Memory B cell (primary cell): ENCODE results near the gene GPATCH8.
"Not testable (repeated sequence)": the region's sequence is repeated elsewhere in the genome, so short reads cannot be mapped to it uniquely, and the experiment has no call there.

Experiments used
- ATAC-seq: fragments of 150-1000 bp; cut with Tn5 transposase; 2 replicates; pipeline ENCODE4 v1.10.0; 2021; ENCODE audit warnings: low read depth, mild to moderate bottlenecking, moderate library complexity
- DNase-seq, 2 donors: peaks; one replicate each; pipeline ENCODE4 v3.0.0; 2022; ENCODE audit warnings: low spot score in 2 of 2
- H3K27ac Mint-ChIP-seq: one replicate; pipeline ENCODE4 v1.8.0; 2022; ENCODE audit warnings: mild to moderate bottlenecking, moderate library complexity, mixed read lengths
- H3K27me3 Mint-ChIP-seq: one replicate; pipeline ENCODE4 v1.8.0; 2022; ENCODE audit warnings: mixed read lengths
- H3K36me3 Mint-ChIP-seq: one replicate; pipeline ENCODE4 v1.8.0; 2022; ENCODE audit warnings: mild to moderate bottlenecking, mixed read lengths
- H3K4me1 Mint-ChIP-seq: one replicate; pipeline ENCODE4 v1.8.0; 2022; ENCODE audit warnings: mixed read lengths
- H3K4me3 Mint-ChIP-seq: one replicate; pipeline ENCODE4 v1.8.0; 2022; ENCODE audit warnings: mild to moderate bottlenecking, moderate library complexity, mixed read lengths
- H3K9me3 Mint-ChIP-seq: one replicate; pipeline ENCODE4 v1.8.0; 2022; ENCODE audit warnings: mixed read lengths

Gene GPATCH8

GRCh38 chr17:44375196-44376017, 127.8 kb downstream of the GPATCH8 start:
- DNase-seq (no peak), ATAC-seq (no peak)
- Mint-ChIP-seq H3K9me3 (no peaks in the 10 kb centered on the region), H3K27ac (no peak overlapping the region), H3K27me3 (peaks cover 32% of the 10 kb centered on the region), H3K4me3 (no peak overlapping the region), H3K4me1 (peaks cover 3% of the 10 kb centered on the region), H3K36me3 (no peaks in the 10 kb centered on the region)

- H3K27ac Mint-ChIP-seq = no peak overlapping the region
- DNase-seq = no peak
- peaks cover 5% of the 10 kb centered on the region for H3K4me1 Mint-ChIP-seq
- no peaks in the 10 kb centered on the region for H3K36me3 Mint-ChIP-seq
- H3K9me3 Mint-ChIP-seq = no peaks in the 10 kb centered on the region
- H3K27me3 Mint-ChIP-seq = peaks cover 34% of the 10 kb centered on the region
- ATAC-seq = no peak
- H3K4me3 Mint-ChIP-seq = no peak overlapping the region
These were observed 128.7 kb downstream of the GPATCH8 start for GRCh38 chr17:44374306-44375195.

- Mint-ChIP-seq H3K27me3 (peaks cover 38% of the 10 kb centered on the region), H3K27ac (no peak overlapping the region), H3K4me3 (no peak overlapping the region), H3K9me3 (no peaks in the 10 kb centered on the region), H3K4me1 (peaks cover 5% of the 10 kb centered on the region), H3K36me3 (no peaks in the 10 kb centered on the region)
- ATAC-seq (no peak), DNase-seq (no peak)
These were observed 131.2 kb downstream of the GPATCH8 start for GRCh38 chr17:44372036-44372435.

- H3K36me3 Mint-ChIP-seq, ATAC-seq, H3K4me1 Mint-ChIP-seq, H3K27ac Mint-ChIP-seq, H3K9me3 Mint-ChIP-seq, DNase-seq: not testable (repeated sequence)
- peaks cover 30% of the 10 kb centered on the region for H3K27me3 Mint-ChIP-seq
- H3K4me3 Mint-ChIP-seq = peak overlapping the region; percentile 11
These were observed 133.7 kb downstream of the GPATCH8 start for GRCh38 chr17:44369414-44370023.

- ATAC-seq, H3K27ac Mint-ChIP-seq, H3K36me3 Mint-ChIP-seq, H3K4me3 Mint-ChIP-seq, DNase-seq, H3K4me1 Mint-ChIP-seq, H3K9me3 Mint-ChIP-seq: not testable (repeated sequence)
- peaks cover 26% of the 10 kb centered on the region for H3K27me3 Mint-ChIP-seq
These were observed 134.6 kb downstream of the GPATCH8 start for GRCh38 chr17:44368391-44369243.

GRCh38 chr17:44367231-44367979, 135.8 kb downstream of the GPATCH8 start:
- Mint-ChIP-seq H3K4me3 (no peak overlapping the region), H3K27ac (no peak overlapping the region), H3K36me3 (no peaks in the 10 kb centered on the region), H3K27me3 (peaks cover 23% of the 10 kb centered on the region), H3K9me3 (no peaks in the 10 kb centered on the region), H3K4me1 (peaks cover 2% of the 10 kb centered on the region)
- ATAC-seq = no peak
- DNase-seq = no peak

- not testable (repeated sequence) for H3K27ac Mint-ChIP-seq, ATAC-seq, DNase-seq, H3K9me3 Mint-ChIP-seq, H3K4me1 Mint-ChIP-seq, H3K36me3 Mint-ChIP-seq
- Mint-ChIP-seq H3K4me3 (peak overlapping the region; percentile 44), H3K27me3 (peaks cover 19% of the 10 kb centered on the region)
These were observed 138.2 kb downstream of the GPATCH8 start for GRCh38 chr17:44365051-44365450.

GRCh38 chr17:44363613-44364159, 139.5 kb downstream of the GPATCH8 start, which contains the start of gene FAM171A2:
TSS of gene FAM171A2 (minus strand) at chr17:44363853. CDS start at chr17:44363714, 139 bp downstream.
- H3K9me3 Mint-ChIP-seq = no peaks in the 10 kb centered on the region
- peaks cover 14% of the 10 kb centered on the region for H3K4me1 Mint-ChIP-seq

GRCh38 chr17:44362949-44363612, 140.1 kb downstream of the GPATCH8 start:
- Mint-ChIP-seq H3K36me3 (no peaks in the 10 kb centered on the region), H3K4me3 (peak overlapping the region; percentile 65), H3K4me1 (peaks cover 16% of the 10 kb centered on the region), H3K27me3 (peaks cover 14% of the 10 kb centered on the region), H3K9me3 (no peaks in the 10 kb centered on the region), H3K27ac (no peak overlapping the region)
- peak in 1 of 2 donors; percentile 50 for DNase-seq
- ATAC-seq = peak; percentile 28

More at GRCh38 chr17:44363613-44364159, 139.5 kb downstream of the GPATCH8 start, which contains the start of gene FAM171A2:
- ATAC-seq = peak; percentile 88
- peak; percentile 75 to 79 for DNase-seq
- peaks cover 17% of the 10 kb centered on the region for H3K27me3 Mint-ChIP-seq
- H3K36me3 Mint-ChIP-seq = no peaks in the 10 kb centered on the region
- no peak within 1 kb of the TSS for H3K27ac Mint-ChIP-seq
- H3K4me3 Mint-ChIP-seq = peak within 1 kb of the TSS; percentile 79

- Mint-ChIP-seq H3K9me3 (no peaks in the 10 kb centered on the region), H3K4me1 (peaks cover 16% of the 10 kb centered on the region), H3K36me3 (no peaks in the 10 kb centered on the region), H3K4me3 (peak overlapping the region; percentile 60), H3K27ac (no peak overlapping the region), H3K27me3 (peaks cover 12% of the 10 kb centered on the region)
- ATAC-seq = no peak
- no peak for DNase-seq
These were observed 140.7 kb downstream of the GPATCH8 start for GRCh38 chr17:44362459-44362948.

- Mint-ChIP-seq H3K27me3 (peaks cover 7% of the 10 kb centered on the region), H3K36me3 (no peaks in the 10 kb centered on the region), H3K4me3 (no peak overlapping the region), H3K9me3 (no peaks in the 10 kb centered on the region), H3K4me1 (peaks cover 16% of the 10 kb centered on the region), H3K27ac (no peak overlapping the region)
- ATAC-seq (no peak), DNase-seq (no peak)
These were observed 141.6 kb downstream of the GPATCH8 start for GRCh38 chr17:44361292-44362260.
